Astrocyte (in vitro differentiated cells and primary cell): Measurements from ENCODE around the gene IL9R.
"Not testable (repeated sequence)": the region's sequence is repeated elsewhere in the genome, so short reads cannot be mapped to it uniquely, and the experiment has no call there.

ENCODE experiments used
- EZH2 ChIP-seq: IDR thresholded peaks from 2 replicates; pipeline ENCODE4 v1.6.1; 2012; ENCODE audit warnings: mild to moderate bottlenecking, low read length, inconsistent platforms; ENCODE audit not compliant: insufficient read depth
- TF ChIP-seq, protein P1 (sequence below): IDR thresholded peaks from 2 replicates; pipeline ENCODE4 v1.5.1; 2011; ENCODE audit warnings: low read depth, mild to moderate bottlenecking, inconsistent platforms, low read length, moderate library complexity; ENCODE audit not compliant: insufficient read depth

DNA sequence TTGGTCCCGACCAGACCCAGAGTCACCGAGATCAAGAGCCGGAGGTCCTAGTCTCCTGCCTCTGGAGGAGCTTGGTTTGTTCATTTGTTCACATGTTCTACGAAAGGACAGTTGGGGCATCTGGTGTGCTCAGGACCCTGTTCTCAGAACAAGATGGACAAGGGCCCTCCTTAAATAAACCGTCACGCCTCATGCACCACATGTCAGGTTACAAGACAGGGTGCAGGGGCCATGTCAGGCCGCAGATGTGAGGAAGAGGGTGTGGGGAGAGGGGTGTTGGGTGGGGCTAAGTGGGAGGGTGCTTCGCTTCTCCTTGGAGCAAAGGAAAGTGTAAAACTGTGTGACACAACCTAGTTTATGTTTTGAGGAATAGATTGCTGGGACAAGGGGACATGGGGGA lies 9.0 kb downstream of the IL9R start:
- TF ChIP-seq, protein P1, sequence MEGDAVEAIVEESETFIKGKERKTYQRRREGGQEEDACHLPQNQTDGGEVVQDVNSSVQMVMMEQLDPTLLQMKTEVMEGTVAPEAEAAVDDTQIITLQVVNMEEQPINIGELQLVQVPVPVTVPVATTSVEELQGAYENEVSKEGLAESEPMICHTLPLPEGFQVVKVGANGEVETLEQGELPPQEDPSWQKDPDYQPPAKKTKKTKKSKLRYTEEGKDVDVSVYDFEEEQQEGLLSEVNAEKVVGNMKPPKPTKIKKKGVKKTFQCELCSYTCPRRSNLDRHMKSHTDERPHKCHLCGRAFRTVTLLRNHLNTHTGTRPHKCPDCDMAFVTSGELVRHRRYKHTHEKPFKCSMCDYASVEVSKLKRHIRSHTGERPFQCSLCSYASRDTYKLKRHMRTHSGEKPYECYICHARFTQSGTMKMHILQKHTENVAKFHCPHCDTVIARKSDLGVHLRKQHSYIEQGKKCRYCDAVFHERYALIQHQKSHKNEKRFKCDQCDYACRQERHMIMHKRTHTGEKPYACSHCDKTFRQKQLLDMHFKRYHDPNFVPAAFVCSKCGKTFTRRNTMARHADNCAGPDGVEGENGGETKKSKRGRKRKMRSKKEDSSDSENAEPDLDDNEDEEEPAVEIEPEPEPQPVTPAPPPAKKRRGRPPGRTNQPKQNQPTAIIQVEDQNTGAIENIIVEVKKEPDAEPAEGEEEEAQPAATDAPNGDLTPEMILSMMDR: not testable (repeated sequence)
- TF ChIP-seq EZH2: not testable (repeated sequence)
